ENCODE data around the gene SCYL1. TPM values are rescaled to one million over a fixed set of nuclear protein-coding genes. Genes with fewer than 3 reads are reported as not detected.

The SCYL1 gene
- total RNA-seq, 2 experiments from 2014 or later: 66.5 to 78.8 TPM

DNA sequence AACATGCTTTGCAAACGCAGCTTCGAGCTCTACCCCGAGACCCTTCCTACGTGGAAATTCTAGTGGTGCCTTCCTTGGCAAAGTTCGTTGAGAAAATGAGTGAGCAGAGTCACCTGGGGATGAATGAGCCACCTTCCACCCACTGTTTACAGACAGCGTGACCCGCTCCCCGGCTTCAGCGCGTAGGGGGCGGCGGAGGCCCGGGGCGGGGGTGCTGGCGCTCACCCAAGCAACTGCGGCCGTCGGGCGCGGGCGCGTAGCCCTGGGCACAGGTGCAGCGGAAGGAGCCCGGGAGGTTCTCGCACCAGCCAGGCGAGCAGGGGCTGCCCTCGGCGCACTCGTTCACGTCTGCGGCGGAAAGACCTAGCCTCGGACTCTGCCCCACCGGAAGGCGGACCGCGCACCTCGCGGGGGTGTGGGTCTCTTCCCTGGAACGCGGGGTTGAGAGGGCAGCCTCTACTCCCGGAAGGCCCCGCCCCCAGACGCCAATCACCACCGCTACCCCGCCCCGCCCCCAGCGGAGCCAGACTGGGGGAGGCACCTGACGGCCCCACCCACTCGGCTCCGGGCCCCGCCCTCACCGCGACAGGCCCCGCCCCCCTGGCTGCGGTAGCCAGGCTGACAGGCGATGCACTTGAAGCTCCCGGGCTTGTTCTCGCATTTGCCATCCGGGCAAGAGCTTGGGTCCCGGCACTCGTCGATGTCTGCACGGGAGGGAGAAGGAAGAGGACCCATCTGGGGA, 21.5 kb downstream of the SCYL1 start:
- ChIA-PET POLR2A (interaction anchor here (0.5 to 0.8 kb wide), 4 partner anchors 20 to 47 kb away, joined by 3 to 5 read pairs (median 3); partner anchors contain the start of gene MALAT1), CTCF (interaction anchor here (0.8 to 3.0 kb wide), 7 partner anchors 16 to 193 kb away, joined by 3 to 16 read pairs (median 4); partner anchors contain the start of genes FAM89B and ZNRD2)
- Mint-ChIP-seq H3K4me1 (peaks cover 46% of the 10 kb centered on the region), H3K9me3 (ENCODE audit: low read depth) (no peaks in the 10 kb centered on the region), H3K36me3 (ENCODE audit: low read depth) (peaks cover 24% of the 10 kb centered on the region), H3K4me3 (peak overlapping the region; percentile 72), H3K27ac (peak overlapping the region; percentile 87), H3K27me3 (no peaks in the 10 kb centered on the region)
- DNase-seq (peak; percentile 99), ATAC-seq (peak; percentile 85)
- intact Hi-C loops (cut with DNase I, micrococcal nuclease): loop anchor here in 1 of 2 experiments (1.0 kb wide), 5 partner anchors 21 to 373 kb away; partner anchors contain the start of genes C11orf68, DRAP1, PCNX3 and SCYL1

GRCh38 chr11:65547446-65548125, 22.7 kb downstream of the SCYL1 start:
- H3K27me3 Mint-ChIP-seq: no peaks in the 10 kb centered on the region
- no peaks in the 10 kb centered on the region for H3K9me3 Mint-ChIP-seq (ENCODE audit: low read depth)
- ChIA-PET CTCF (no interaction called here), POLR2A (interaction anchor here (0.8 kb wide), 1 partner anchor 49 kb away, joined by 3 read pairs; the partner anchor contains the start of gene MALAT1)
- H3K4me1 Mint-ChIP-seq: peaks cover 53% of the 10 kb centered on the region
- H3K36me3 Mint-ChIP-seq (ENCODE audit: low read depth): peaks cover 31% of the 10 kb centered on the region
- H3K27ac Mint-ChIP-seq: peak overlapping the region; percentile 9
- peak overlapping the region; percentile 72 for H3K4me3 Mint-ChIP-seq
- no peak for DNase-seq
- intact Hi-C loops (cut with DNase I, micrococcal nuclease): no loop called here
- no peak for ATAC-seq

GRCh38 chr11:65548395-65548794, 23.5 kb downstream of the SCYL1 start:
- no peaks in the 10 kb centered on the region for H3K27me3 Mint-ChIP-seq
- ChIA-PET CTCF (interaction anchor here (0.7 kb wide), 1 partner anchor 587 kb away, joined by 3 read pairs; no protein-coding TSS in a partner anchor), POLR2A (interaction anchor here (0.5 kb wide), 1 partner anchor 849 kb away, joined by 3 read pairs; no protein-coding TSS in a partner anchor)
- DNase-seq (no peak), ATAC-seq (no peak)
- intact Hi-C loops (cut with DNase I, micrococcal nuclease): no loop called here
- H3K4me3 Mint-ChIP-seq: peak overlapping the region; percentile 13
- peaks cover 28% of the 10 kb centered on the region for H3K36me3 Mint-ChIP-seq (ENCODE audit: low read depth)
- peak overlapping the region; percentile 9 for H3K27ac Mint-ChIP-seq
- H3K9me3 Mint-ChIP-seq (ENCODE audit: low read depth): no peaks in the 10 kb centered on the region
- H3K4me1 Mint-ChIP-seq: peaks cover 58% of the 10 kb centered on the region

GRCh38 chr11:65549096-65549495, 24.2 kb downstream of the SCYL1 start:
- intact Hi-C loops (cut with DNase I, micrococcal nuclease): no loop called here
- ChIA-PET POLR2A (interaction anchor here (0.5 to 0.7 kb wide), 3 partner anchors 27 to 850 kb away, joined by 3 to 7 read pairs (median 5); partner anchors contain the start of gene EHBP1L1), CTCF (interaction anchor here (0.7 kb wide), 1 partner anchor 586 kb away, joined by 3 read pairs; no protein-coding TSS in a partner anchor)
- H3K9me3 Mint-ChIP-seq (ENCODE audit: low read depth): no peaks in the 10 kb centered on the region
- no peak overlapping the region for H3K27ac Mint-ChIP-seq
- ATAC-seq (no peak), DNase-seq (no peak)
- H3K4me3 Mint-ChIP-seq: no peak overlapping the region
- H3K36me3 Mint-ChIP-seq (ENCODE audit: low read depth): peaks cover 27% of the 10 kb centered on the region
- peaks cover 58% of the 10 kb centered on the region for H3K4me1 Mint-ChIP-seq
- H3K27me3 Mint-ChIP-seq: no peaks in the 10 kb centered on the region

- no peaks in the 10 kb centered on the region for H3K9me3 Mint-ChIP-seq (ENCODE audit: low read depth)
- DNase-seq (peak; percentile 79), ATAC-seq (peak; percentile 51)
- peak overlapping the region; percentile 59 for H3K27ac Mint-ChIP-seq
- ChIA-PET POLR2A (no interaction called here), CTCF (interaction anchor here (0.5 to 2.3 kb wide), 7 partner anchors 10 to 257 kb away, joined by 3 to 5 read pairs (median 4); partner anchors contain the start of genes EHBP1L1 and SCYL1)
- intact Hi-C loops (cut with DNase I, micrococcal nuclease): loop anchor here in 1 of 2 experiments (5.0 kb wide), 1 partner anchor 1784 kb away; the partner anchor contains the start of gene ZFTA
- H3K4me1 Mint-ChIP-seq: peaks cover 70% of the 10 kb centered on the region
- peaks cover 23% of the 10 kb centered on the region for H3K36me3 Mint-ChIP-seq (ENCODE audit: low read depth)
- no peaks in the 10 kb centered on the region for H3K27me3 Mint-ChIP-seq
- H3K4me3 Mint-ChIP-seq: no peak overlapping the region
These were observed 26.9 kb downstream of the SCYL1 start for GRCh38 chr11:65551572-65552387.

DNA sequence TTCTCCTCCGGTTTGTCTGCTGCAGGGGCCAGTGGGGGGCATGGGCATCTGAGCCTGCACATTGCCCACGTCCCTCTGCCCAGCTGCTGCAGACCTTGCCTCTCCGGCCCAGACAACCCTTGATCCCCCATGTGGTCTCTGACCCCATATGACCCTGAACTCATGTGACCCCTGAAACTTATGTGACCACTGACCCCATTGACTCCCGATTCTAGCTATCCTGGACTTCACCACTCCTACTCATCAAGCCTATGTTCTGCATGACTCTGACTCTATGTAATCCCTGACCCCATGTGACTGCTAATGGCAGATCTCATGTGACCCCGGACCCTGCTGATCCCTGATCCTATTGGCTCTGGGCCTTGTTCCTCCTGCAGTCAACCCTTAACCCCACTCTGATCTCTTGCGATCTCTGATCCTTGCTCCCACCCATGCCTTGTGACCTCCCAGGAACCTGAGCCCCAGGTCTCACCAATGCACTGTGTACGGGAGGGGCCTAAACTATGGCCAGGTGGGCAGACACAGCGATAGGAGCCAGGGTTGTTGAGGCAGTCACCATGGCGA, 27.6 kb downstream of the SCYL1 start:
- Mint-ChIP-seq H3K4me3 (no peak overlapping the region), H3K9me3 (ENCODE audit: low read depth) (no peaks in the 10 kb centered on the region), H3K27me3 (no peaks in the 10 kb centered on the region), H3K36me3 (ENCODE audit: low read depth) (peaks cover 23% of the 10 kb centered on the region), H3K4me1 (peaks cover 71% of the 10 kb centered on the region), H3K27ac (peak overlapping the region; percentile 1)
- no peak for ATAC-seq
- POLR2A ChIA-PET: no interaction called here
- intact Hi-C loops (cut with DNase I, micrococcal nuclease): loop anchor here in 1 of 2 experiments (5.0 kb wide), 1 partner anchor 1785 kb away; the partner anchor contains the start of gene ZFTA
- CTCF ChIA-PET: interaction anchor here (0.5 to 2.3 kb wide), 6 partner anchors 11 to 257 kb away, joined by 3 to 5 read pairs (median 4); partner anchors contain the start of gene SCYL1
- no peak for DNase-seq

- intact Hi-C loops (cut with DNase I, micrococcal nuclease): loop anchor here (2.0 to 5.0 kb wide), 2 partner anchors 17 to 1786 kb away; partner anchors contain the start of genes ZFTA (in 1 of the 2) and ZNRD2 (in 1 of the 2)
- ATAC-seq (peak; percentile 63), DNase-seq (peak; percentile 87)
- POLR2A ChIA-PET: no interaction called here
- Mint-ChIP-seq H3K9me3 (ENCODE audit: low read depth) (no peaks in the 10 kb centered on the region), H3K27me3 (no peaks in the 10 kb centered on the region), H3K4me1 (peaks cover 62% of the 10 kb centered on the region), H3K27ac (no peak overlapping the region), H3K36me3 (ENCODE audit: low read depth) (peaks cover 18% of the 10 kb centered on the region), H3K4me3 (peak overlapping the region; percentile 34)
- CTCF ChIA-PET: interaction anchor here (2.3 kb wide), 1 partner anchor 12 kb away, joined by 5 read pairs; no protein-coding TSS in a partner anchor
These were observed 28.6 kb downstream of the SCYL1 start for GRCh38 chr11:65553301-65554001.

GRCh38 chr11:65554057-65554818, 29.4 kb downstream of the SCYL1 start:
- DNase-seq: peak; percentile 21
- intact Hi-C loops (cut with DNase I, micrococcal nuclease): loop anchor here (2.0 to 5.0 kb wide), 2 partner anchors 17 to 1787 kb away; partner anchors contain the start of genes ZFTA (in 1 of the 2) and ZNRD2 (in 1 of the 2)
- ChIA-PET POLR2A (no interaction called here), CTCF (interaction anchor here (1.2 to 1.4 kb wide), 2 partner anchors 11 to 40 kb away, joined by 4 to 6 read pairs; no protein-coding TSS in a partner anchor)
- peak overlapping the region; percentile 34 for H3K4me3 Mint-ChIP-seq
- H3K27ac Mint-ChIP-seq: peak overlapping the region; percentile 39
- ATAC-seq: no peak
- H3K27me3 Mint-ChIP-seq: no peaks in the 10 kb centered on the region
- H3K9me3 Mint-ChIP-seq (ENCODE audit: low read depth): no peaks in the 10 kb centered on the region
- H3K4me1 Mint-ChIP-seq: peaks cover 59% of the 10 kb centered on the region
- peaks cover 17% of the 10 kb centered on the region for H3K36me3 Mint-ChIP-seq (ENCODE audit: low read depth)

DNA sequence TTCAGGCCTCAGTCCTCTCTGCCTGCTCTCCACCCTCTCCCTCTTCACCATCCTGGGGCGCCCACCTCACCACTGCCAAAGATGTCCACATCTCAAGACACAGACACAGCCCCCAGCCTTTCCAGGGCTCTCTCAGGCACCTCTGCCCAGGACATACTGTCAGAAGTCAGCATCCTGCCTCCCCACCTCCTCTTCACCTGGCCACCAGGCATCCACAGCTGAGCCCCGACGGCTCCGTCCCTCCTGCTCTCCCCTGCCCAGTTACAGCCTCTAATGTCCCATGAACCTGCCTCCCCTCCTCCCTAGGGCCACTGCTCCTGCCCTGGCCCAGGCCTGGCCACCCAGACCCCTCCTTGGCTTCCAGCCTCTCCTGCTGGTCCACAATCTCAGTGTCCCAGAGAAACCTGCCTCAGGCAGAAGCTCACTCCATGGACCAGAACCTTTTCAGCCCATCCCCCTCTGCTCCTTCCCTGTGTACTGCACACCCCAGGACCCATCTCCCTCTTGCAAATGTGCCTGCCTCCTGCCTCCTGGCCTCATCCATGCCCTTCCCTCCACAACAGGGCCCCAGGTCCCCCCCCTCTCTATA, 30.1 kb downstream of the SCYL1 start:
- Mint-ChIP-seq H3K4me3 (peak overlapping the region; percentile 1), H3K36me3 (ENCODE audit: low read depth) (peaks cover 13% of the 10 kb centered on the region), H3K4me1 (peaks cover 60% of the 10 kb centered on the region), H3K27ac (peak overlapping the region; percentile 39), H3K9me3 (ENCODE audit: low read depth) (no peaks in the 10 kb centered on the region), H3K27me3 (no peaks in the 10 kb centered on the region)
- POLR2A ChIA-PET: interaction anchor here (0.8 kb wide), 1 partner anchor 11 kb away, joined by 4 read pairs; no protein-coding TSS in a partner anchor
- DNase-seq (peak; percentile 27), ATAC-seq (no peak)
- intact Hi-C loops (cut with DNase I, micrococcal nuclease): loop anchor here (2.0 to 5.0 kb wide), 2 partner anchors 16 to 1788 kb away; partner anchors contain the start of genes ZFTA (in 1 of the 2) and ZNRD2 (in 1 of the 2)
- CTCF ChIA-PET: interaction anchor here (0.6 to 1.4 kb wide), 4 partner anchors 11 to 280 kb away, joined by 3 to 6 read pairs (median 4); no protein-coding TSS in a partner anchor
